GM21515 (cell line): Measurements from ENCODE around the gene HTR3D.
"Not testable (repeated sequence)": the region's sequence is repeated elsewhere in the genome, so short reads cannot be mapped to it uniquely, and the experiment has no call there.

ENCODE experiments used
- ATAC-seq: cut with Tn5 transposase; IDR thresholded peaks from one replicate; pipeline ENCODE4 v1.9.1; 2021; ENCODE audit not compliant: unreplicated experiment

Gene HTR3D

GRCh38 chr3:184062637-184063036 lies 31.1 kb downstream of the HTR3D start:
- ATAC-seq: no peak

- ATAC-seq: no peak
Measured at GRCh38 chr3:184066211-184066610, 34.7 kb downstream of the HTR3D start.

- no peak for ATAC-seq
Measured at GRCh38 chr3:184067573-184068055, 36.1 kb downstream of the HTR3D start.

GRCh38 chr3:184068344-184068743 lies 36.8 kb downstream of the HTR3D start:
- ATAC-seq: no peak

- not testable (repeated sequence) for ATAC-seq
Measured at GRCh38 chr3:184071142-184071541, 39.6 kb downstream of the HTR3D start.

GRCh38 chr3:184073621-184074020 lies 42.1 kb downstream of the HTR3D start:
- ATAC-seq: no peak

GRCh38 chr3:184075901-184076300 lies 44.4 kb downstream of the HTR3D start:
- no peak for ATAC-seq

- ATAC-seq: no peak
Measured at GRCh38 chr3:184077881-184078280, 46.3 kb downstream of the HTR3D start.

- no peak for ATAC-seq
Measured at GRCh38 chr3:184078851-184079250, 47.3 kb downstream of the HTR3D start.

- no peak for ATAC-seq
Measured at GRCh38 chr3:184081116-184081830, 49.7 kb downstream of the HTR3D start.

GRCh38 chr3:184082034-184082433 lies 50.5 kb downstream of the HTR3D start:
- ATAC-seq: no peak

GRCh38 chr3:184082465-184082864 lies 50.9 kb downstream of the HTR3D start:
- no peak for ATAC-seq

- no peak for ATAC-seq
Measured at GRCh38 chr3:184085389-184085852, 53.9 kb downstream of the HTR3D start.
